Neural cell (in vitro differentiated cells): ENCODE measurements around the gene GATAD1. TPM values are rescaled to one million over a fixed set of nuclear protein-coding genes. Genes with fewer than 3 reads are reported as not detected.

Experiments used
- H2AFZ ChIP-seq: fragments of 200-600, 300-800 bp; sonication (generic), shearing (Covaris generic); 2 replicates; pipeline ENCODE4 v1.6.0; 2014; ENCODE audit warnings: low read depth, mild to moderate bottlenecking, antibody characterized with exemption, low read length, moderate library complexity
- H3F3A ChIP-seq: fragments of 200-600 bp; shearing (Covaris generic); 2 replicates; pipeline ENCODE4 v1.6.1; 2016; ENCODE audit warnings: mild to moderate bottlenecking, moderate library complexity, mixed read lengths, antibody characterized with exemption, low read length; ENCODE audit not compliant: insufficient read depth, poor library complexity, severe bottlenecking
- H3K27ac ChIP-seq: fragments of 200-600, 300-800 bp; sonication (generic), shearing (Covaris generic); 2 replicates; pipeline ENCODE4 v1.5.1; 2014; ENCODE audit warnings: mild to moderate bottlenecking, low read length, moderate library complexity
- H3K27me3 ChIP-seq: fragments of 300-800, 200-600 bp; sonication (generic), shearing (Covaris generic); 2 replicates; pipeline ENCODE4 v1.6.0; 2014; ENCODE audit warnings: mild to moderate bottlenecking, low read depth, low read length, moderate library complexity; ENCODE audit not compliant: insufficient read depth
- H3K36me3 ChIP-seq: fragments of 300-800, 200-600 bp; sonication (generic), shearing (Covaris generic); 2 replicates; pipeline ENCODE4 v1.5.1; 2014; ENCODE audit warnings: mild to moderate bottlenecking, antibody characterized with exemption, low read length, moderate library complexity; ENCODE audit not compliant: insufficient read depth
- H3K4me2 ChIP-seq: fragments of 300-800, 200-600 bp; sonication (generic), shearing (Covaris generic); 2 replicates; pipeline ENCODE4 v1.6.0; 2014; ENCODE audit warnings: mild to moderate bottlenecking, low read length
- H3K4me3 ChIP-seq: fragments of 300-800, 200-600 bp; sonication (generic), shearing (Covaris generic); 2 replicates; pipeline ENCODE4 v1.5.1; 2014; ENCODE audit warnings: mild to moderate bottlenecking, low read length, moderate library complexity
- H3K79me2 ChIP-seq: fragments of 200-600 bp; shearing (Covaris generic); replicated peaks from 2 replicates; pipeline ENCODE4 v1.6.0; 2014; ENCODE audit warnings: mild to moderate bottlenecking, low read length, moderate library complexity; ENCODE audit not compliant: insufficient read depth
- H3K9ac ChIP-seq: fragments of 300-800, 200-600 bp; sonication (generic), shearing (Covaris generic); 2 replicates; pipeline ENCODE4 v1.6.1; 2016; ENCODE audit warnings: mild to moderate bottlenecking, low read length, mixed read lengths
- H3K9me2 ChIP-seq: fragments of 200-600 bp; shearing (Covaris generic); 2 replicates; pipeline ENCODE4 v1.6.1; 2016; ENCODE audit warnings: mild to moderate bottlenecking, low read length, mixed read lengths; ENCODE audit not compliant: insufficient read depth
- H3K9me3 ChIP-seq: fragments of 200-600, 300-800 bp; sonication (generic), shearing (Covaris generic); 2 replicates; pipeline ENCODE4 v1.6.1; 2016; ENCODE audit warnings: mild to moderate bottlenecking, mixed run types, low read length, moderate library complexity, mixed read lengths
- H4K20me1 ChIP-seq: fragments of 200-600 bp; shearing (Covaris generic); 2 replicates; pipeline ENCODE4 v1.6.1; 2016; ENCODE audit warnings: mild to moderate bottlenecking, mixed run types; ENCODE audit not compliant: insufficient read depth
- EP300 ChIP-seq: fragments of 450-650 bp; conservative IDR thresholded peaks from 2 replicates; pipeline ENCODE4 v1.6.1; 2014; ENCODE audit warnings: antibody characterized with exemption, mild to moderate bottlenecking, moderate library complexity; ENCODE audit not compliant: poor library complexity, severe bottlenecking
- EZH2 ChIP-seq: fragments of 200-600, 300-800 bp; shearing (Covaris generic), sonication (generic); IDR thresholded peaks from 2 replicates; pipeline ENCODE4 v1.6.1; 2014; ENCODE audit warnings: antibody characterized with exemption, low read length, borderline replicate concordance, mild to moderate bottlenecking; ENCODE audit not compliant: insufficient read depth, poor library complexity, severe bottlenecking
- MXI1 ChIP-seq: fragments of 450-650 bp; conservative IDR thresholded peaks from 2 replicates; pipeline ENCODE4 v1.6.1; 2014; ENCODE audit warnings: antibody characterized with exemption, mild to moderate bottlenecking; ENCODE audit not compliant: poor library complexity, severe bottlenecking
- POLR2AphosphoS5 ChIP-seq: IDR thresholded peaks from 2 replicates; pipeline ENCODE4 v1.6.1; 2012
- RAD21 ChIP-seq: fragments of 450-650 bp; conservative IDR thresholded peaks from 2 replicates; pipeline ENCODE4 v1.6.1; 2014; ENCODE audit warnings: antibody characterized with exemption, mild to moderate bottlenecking, moderate library complexity
- REST ChIP-seq: IDR thresholded peaks from 2 replicates; pipeline ENCODE4 v1.6.1; 2012; ENCODE audit warnings: borderline replicate concordance
- SMC3 ChIP-seq: fragments of 450-650 bp; conservative IDR thresholded peaks from 2 replicates; pipeline ENCODE4 v1.6.1; 2014; ENCODE audit warnings: antibody characterized with exemption, mild to moderate bottlenecking, moderate library complexity; ENCODE audit not compliant: poor library complexity
- TAF1 ChIP-seq: IDR thresholded peaks from 2 replicates; pipeline ENCODE4 v1.6.1; 2012; ENCODE audit warnings: low read depth
- polyA plus RNA-seq: library from polyadenylated mRNA; depleted of rRNA; stranded (reverse); fragments of >200 nt; gene quantifications from 2 replicates; pipeline ENCODE4 v1.2.3, GENCODE V29; 2014
- TF ChIP-seq, protein P1 (sequence below): fragments of 450-650 bp; IDR thresholded peaks from 2 replicates; pipeline ENCODE4 v1.5.1; 2014; ENCODE audit warnings: antibody characterized with exemption, mild to moderate bottlenecking, moderate library complexity; ENCODE audit not compliant: poor library complexity, severe bottlenecking

Gene GATAD1
- polyA plus RNA-seq, 1 donor from 2014 or later: 28.9 TPM

DNA sequence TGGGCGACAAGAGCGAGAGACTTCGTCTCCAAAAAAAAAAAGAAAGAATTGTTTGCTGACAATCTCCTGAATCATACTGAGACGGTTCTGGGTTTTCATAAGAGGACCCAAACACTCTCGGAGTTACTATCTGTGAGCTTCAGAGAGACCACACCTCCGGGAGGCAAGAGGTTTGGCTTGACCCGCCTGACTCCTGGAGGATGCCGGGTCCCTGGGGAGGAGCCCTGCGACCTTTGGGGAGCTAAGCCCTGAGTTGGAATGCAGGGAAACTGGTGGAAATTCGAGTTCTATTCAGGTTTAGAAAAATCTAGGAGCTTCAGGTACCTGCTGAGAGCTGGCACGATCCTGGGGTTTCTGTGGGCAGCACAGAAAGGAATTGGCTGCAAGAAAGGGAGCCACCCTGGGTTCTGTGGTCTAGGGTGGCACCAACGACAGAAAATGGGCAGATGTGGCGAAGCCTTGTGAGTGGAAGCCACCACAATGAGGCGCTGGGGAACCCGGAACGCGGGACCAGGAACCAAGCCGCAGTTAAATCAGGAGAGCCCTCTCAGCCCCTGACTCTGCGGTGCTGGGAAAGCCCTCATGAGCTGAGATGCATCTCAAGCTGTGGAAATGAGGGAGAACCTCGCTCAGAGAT is 21.9 kb upstream of the GATAD1 start:
- no peaks in the 10 kb centered on the region for H3K36me3 ChIP-seq

GRCh38 chr7:92427193-92427592 is 20.1 kb upstream of the GATAD1 start:
- no peaks in the 10 kb centered on the region for H3K27me3 ChIP-seq
- H3K4me3 ChIP-seq: no peak overlapping the region
- no peaks in the 10 kb centered on the region for H3K36me3 ChIP-seq
- no peaks in the 10 kb centered on the region for H3K9me2 ChIP-seq
- no peak overlapping the region for H3K27ac ChIP-seq
- no peak overlapping the region for H2AFZ ChIP-seq
- no peak overlapping the region for H3K4me2 ChIP-seq
- H4K20me1 ChIP-seq: no peaks in the 10 kb centered on the region
- no peak overlapping the region for H3K9ac ChIP-seq
- no peaks in the 10 kb centered on the region for H3F3A ChIP-seq
- H3K9me3 ChIP-seq: no peaks in the 10 kb centered on the region
- H3K79me2 ChIP-seq: no peaks in the 10 kb centered on the region
- TF ChIP-seq, protein P1, sequence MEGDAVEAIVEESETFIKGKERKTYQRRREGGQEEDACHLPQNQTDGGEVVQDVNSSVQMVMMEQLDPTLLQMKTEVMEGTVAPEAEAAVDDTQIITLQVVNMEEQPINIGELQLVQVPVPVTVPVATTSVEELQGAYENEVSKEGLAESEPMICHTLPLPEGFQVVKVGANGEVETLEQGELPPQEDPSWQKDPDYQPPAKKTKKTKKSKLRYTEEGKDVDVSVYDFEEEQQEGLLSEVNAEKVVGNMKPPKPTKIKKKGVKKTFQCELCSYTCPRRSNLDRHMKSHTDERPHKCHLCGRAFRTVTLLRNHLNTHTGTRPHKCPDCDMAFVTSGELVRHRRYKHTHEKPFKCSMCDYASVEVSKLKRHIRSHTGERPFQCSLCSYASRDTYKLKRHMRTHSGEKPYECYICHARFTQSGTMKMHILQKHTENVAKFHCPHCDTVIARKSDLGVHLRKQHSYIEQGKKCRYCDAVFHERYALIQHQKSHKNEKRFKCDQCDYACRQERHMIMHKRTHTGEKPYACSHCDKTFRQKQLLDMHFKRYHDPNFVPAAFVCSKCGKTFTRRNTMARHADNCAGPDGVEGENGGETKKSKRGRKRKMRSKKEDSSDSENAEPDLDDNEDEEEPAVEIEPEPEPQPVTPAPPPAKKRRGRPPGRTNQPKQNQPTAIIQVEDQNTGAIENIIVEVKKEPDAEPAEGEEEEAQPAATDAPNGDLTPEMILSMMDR: no peak
- no peak for TF ChIP-seq MXI1
- no peak for TF ChIP-seq POLR2AphosphoS5
- no peak for TF ChIP-seq TAF1
- no peak for TF ChIP-seq SMC3
- TF ChIP-seq REST: no peak
- TF ChIP-seq EZH2: no peak
- TF ChIP-seq RAD21: no peak

More for the DNA sequence above, 21.9 kb upstream of the GATAD1 start:
- Histone ChIP-seq H4K20me1 (no peaks in the 10 kb centered on the region), H3K4me3 (no peak overlapping the region), H3F3A (no peaks in the 10 kb centered on the region), H3K27ac (no peak overlapping the region), H3K79me2 (no peaks in the 10 kb centered on the region), H3K9ac (no peak overlapping the region), H3K9me3 (no peaks in the 10 kb centered on the region), H3K4me2 (no peak overlapping the region), H3K27me3 (no peaks in the 10 kb centered on the region), H2AFZ (no peak overlapping the region), H3K9me2 (no peaks in the 10 kb centered on the region)
- TF ChIP-seq, protein P1: no peak
- TF ChIP-seq MXI1: no peak
- TF ChIP-seq SMC3: no peak
- TF ChIP-seq RAD21: no peak
- no peak for TF ChIP-seq TAF1
- TF ChIP-seq REST: no peak
- no peak for TF ChIP-seq EP300
- no peak for TF ChIP-seq EZH2
